ENCODE results near the gene LRIF1. TPM values are rescaled to one million over a fixed set of nuclear protein-coding genes. Genes with fewer than 3 reads are reported as not detected.

Gene LRIF1
- total and polyA plus RNA-seq, 2 of the 8 experiments (the other 6 are each of a cell fraction or from before 2014, with no cell fraction given): 5.2 to 19.3 TPM

GRCh38 chr1:110948038-110948810, 15.5 kb downstream of the LRIF1 start:
- H2BK120ac ChIP-seq (replicated peaks; ENCODE audit: low read depth, low read length): no peak overlapping the region
- TF ChIP-seq GABPA (IDR thresholded peaks at IDR 0.05; ENCODE audit: borderline replicate concordance, insufficient read depth, low read length): no peak
- no peak for TF ChIP-seq RBBP5 (IDR thresholded peaks at IDR 0.05; ENCODE audit: borderline replicate concordance, low read depth, low read length)
- TF ChIP-seq SIN3A (conservative IDR thresholded peaks at IDR 0.05 in 1 of 2, IDR thresholded peaks at IDR 0.05 in 1 of 2; ENCODE audit: low read depth in 1 of 2, low read length in 2 of 2): no peak
- no peak for TF ChIP-seq TCF12 (IDR thresholded peaks at IDR 0.05; ENCODE audit: low read depth, low read length)
- no peak for TF ChIP-seq HDAC6 (IDR thresholded peaks at IDR 0.05; ENCODE audit: low read depth, low read length)
- no peak for TF ChIP-seq CBX8 (IDR thresholded peaks at IDR 0.05; ENCODE audit: borderline replicate concordance, low read depth, low read length)
- TF ChIP-seq YY1 (IDR thresholded peaks at IDR 0.05; ENCODE audit: low read depth, low read length): no peak
- no peak for TF ChIP-seq EZH2 (IDR thresholded peaks at IDR 0.05; ENCODE audit: low read depth, low read length, severe bottlenecking)
- TF ChIP-seq SIRT6 (IDR thresholded peaks at IDR 0.05; ENCODE audit: low read length): no peak

More at GRCh38 chr1:110948038-110948810, 15.5 kb downstream of the LRIF1 start:
- Histone ChIP-seq H3K14ac (ENCODE audit: insufficient read length) (no peak overlapping the region), H3K36me3 (ENCODE audit: control insufficient read depth in 2 of 4, insufficient read depth in 4 of 4, low read length in 3 of 4) (peaks cover 0 to 32% (median 0%) of the 10 kb centered on the region in 4 experiments; a peak in 3 of 8 replicates), H3K79me1 (ENCODE audit: low read depth, low read length) (no peaks in the 10 kb centered on the region), H3K4ac (replicated peaks; ENCODE audit: insufficient read length, low read depth, low read length) (no peak overlapping the region), H4K20me1 (replicated peaks in 1 of 2; ENCODE audit: control insufficient read depth in 1 of 2, insufficient read depth in 2 of 2, low read length in 2 of 2) (no peaks in the 10 kb centered on the region), H3K4me3 (ENCODE audit: extremely low read depth in 1 of 4, insufficient read depth in 2 of 4, low read depth in 3 of 4, low read length in 4 of 4) (no peak overlapping the region), H2BK12ac (ENCODE audit: low read depth, low read length) (no peak overlapping the region), H3K4me1 (replicated peaks in 1 of 4; ENCODE audit: control insufficient read depth in 3 of 4, insufficient read depth in 4 of 4, low read length in 3 of 4) (no peaks in the 10 kb centered on the region), H3K79me2 (ENCODE audit: control insufficient read depth in 1 of 2, insufficient read depth in 2 of 2, low read length in 2 of 2) (no peaks in the 10 kb centered on the region), H3K9ac (replicated peaks in 1 of 4; ENCODE audit: extremely low read depth in 1 of 4, low read depth in 3 of 4, low read length in 3 of 4) (no peak overlapping the region), H4K5ac (ENCODE audit: insufficient read length, low read depth, low read length) (no peak overlapping the region), H2BK20ac (ENCODE audit: low read length) (no peak overlapping the region), H3K27ac (ENCODE audit: low read depth, low read length) (no peak overlapping the region), H4K91ac (replicated peaks; ENCODE audit: insufficient read length, low read length) (no peak overlapping the region), H2AFZ (ENCODE audit: low read length) (no peak overlapping the region), H2AK5ac (ENCODE audit: low read depth, low read length) (no peak overlapping the region), H3K18ac (ENCODE audit: extremely low read depth, low read length) (no peak overlapping the region), H2BK15ac (ENCODE audit: low read length) (no peak overlapping the region), H3K4me2 (ENCODE audit: insufficient read depth in 1 of 2, low read depth in 2 of 2, low read length in 2 of 2) (no peak overlapping the region), H3K56ac (replicated peaks; ENCODE audit: insufficient read length, low read depth, low read length) (no peak overlapping the region), H3K27me3 (replicated peaks in 1 of 4; ENCODE audit: control insufficient read depth in 3 of 4, extremely low read depth in 1 of 4, insufficient read depth in 3 of 4, low read length in 3 of 4) (no peaks in the 10 kb centered on the region), H3K23ac (ENCODE audit: insufficient read length) (no peak overlapping the region), H4K8ac (ENCODE audit: extremely low read depth, insufficient read depth, low read length) (no peak overlapping the region), H3K23me2 (ENCODE audit: low read depth, low read length) (no peaks in the 10 kb centered on the region), H3K9me3 (ENCODE audit: insufficient read depth in 2 of 2, low read depth in 1 of 2, low read length in 1 of 2) (peaks cover 0 to 4% of the 10 kb centered on the region in 2 experiments; a peak in 1 of 4 replicates), H2BK5ac (ENCODE audit: low read depth, low read length) (no peak overlapping the region)
- ChIA-PET POLR2A (ENCODE audit: partially characterized antibody) (no interaction called here), CTCF (ENCODE audit: partially characterized antibody) (interaction anchor here (0.7 to 0.8 kb wide), 2 partner anchors 35 to 133 kb away, joined by 3 to 5 read pairs; no protein-coding TSS in a partner anchor)
- FAIRE-seq: no peak
- 88% methylated on average over 10 of the region's 10 CpGs; no CpG with 5 or more reads in 1 of the 2 experiments for WGBS, 2 experiments (ENCODE audit: extremely low coverage in 1 of 2, insufficient coverage in 1 of 2, insufficient read length in 1 of 2, insufficient replicate concordance in 2 of 2, low coverage in 1 of 2, low lambda C conversion rate in 2 of 2, missing lambda C conversion rate in 1 of 2)
- DNase-seq (ENCODE audit: low read depth in 1 of 2, low spot score in 2 of 2): no peak
